ENCODE results near the gene CREB3.

GRCh38 chr9:35757892-35758275 is 25.4 kb downstream of the CREB3 start:
- TF ChIP-seq CTCF (IDR thresholded peaks at IDR 0.05) (no peak), POLR2A (IDR thresholded peaks at IDR 0.05; ENCODE audit: low read length) (no peak), MYC (IDR thresholded peaks at IDR 0.05; ENCODE audit: borderline replicate concordance, low read length) (no peak), NR3C1 (IDR thresholded peaks at IDR 0.05) (no peak), CBX8 (IDR thresholded peaks at IDR 0.05) (no peak), USF2 (IDR thresholded peaks at IDR 0.05) (no peak), MAX (IDR thresholded peaks at IDR 0.05) (no peak), MAZ (IDR thresholded peaks at IDR 0.05; ENCODE audit: borderline replicate concordance, low read depth, low read length) (no peak), RAD21 (conservative IDR thresholded peaks at IDR 0.05 in 1 of 2, IDR thresholded peaks at IDR 0.05 in 1 of 2) (no peak), CHD2 (IDR thresholded peaks at IDR 0.05; ENCODE audit: low read length, partially characterized antibody) (no peak), POLR2AphosphoS2 (conservative IDR thresholded peaks at IDR 0.05; ENCODE audit: low read length) (no peak)

All from A549 (cell line).